BLaER1 treated with 17β-estradiol and CSF1 and Interleukin-3, amounts not matched to agents 10 nM and 100 nM (cell line): ENCODE measurements around the gene ACR.

ENCODE experiments used
- H3K27ac ChIP-seq, 11 experiments: shearing (Covaris generic); formaldehyde crosslinking; 2 replicates each; pipeline ENCODE4 v1.8.1; 2022
- H3K27me3 ChIP-seq, 11 experiments: shearing (Covaris generic); formaldehyde crosslinking; 2 replicates each; pipeline ENCODE4 v1.8.1; 2022
- H3K36me3 ChIP-seq, 11 experiments: shearing (Covaris generic); formaldehyde crosslinking; 2 replicates each; pipeline ENCODE4 v1.8.1; 2022
- H3K4me1 ChIP-seq, 10 experiments: shearing (Covaris generic); formaldehyde crosslinking; 2 replicates each; pipeline ENCODE4 v1.8.1; 2022
- H3K4me2 ChIP-seq, 11 experiments: shearing (Covaris generic); formaldehyde crosslinking; 2 replicates each; pipeline ENCODE4 v1.8.1; 2022
- H3K4me3 ChIP-seq, 10 experiments: shearing (Covaris generic); formaldehyde crosslinking; 2 replicates each; pipeline ENCODE4 v1.8.1; 2022
- H3K9ac ChIP-seq, 11 experiments: shearing (Covaris generic); formaldehyde crosslinking; 2 replicates each; pipeline ENCODE4 v1.8.1; 2022
- H3K9me3 ChIP-seq, 11 experiments: shearing (Covaris generic); formaldehyde crosslinking; replicated peaks in 1 of 11; 2 replicates each; pipeline ENCODE4 v1.8.1; 2022
- H4K20me1 ChIP-seq, 11 experiments: shearing (Covaris generic); formaldehyde crosslinking; 2 replicates each; pipeline ENCODE4 v1.8.1; 2022
- Cebpa-rat ChIP-seq, 11 experiments: shearing (Covaris generic); IDR thresholded peaks; 2 replicates each; pipeline ENCODE4 v1.8.1; 2022

ACR gene

DNA sequence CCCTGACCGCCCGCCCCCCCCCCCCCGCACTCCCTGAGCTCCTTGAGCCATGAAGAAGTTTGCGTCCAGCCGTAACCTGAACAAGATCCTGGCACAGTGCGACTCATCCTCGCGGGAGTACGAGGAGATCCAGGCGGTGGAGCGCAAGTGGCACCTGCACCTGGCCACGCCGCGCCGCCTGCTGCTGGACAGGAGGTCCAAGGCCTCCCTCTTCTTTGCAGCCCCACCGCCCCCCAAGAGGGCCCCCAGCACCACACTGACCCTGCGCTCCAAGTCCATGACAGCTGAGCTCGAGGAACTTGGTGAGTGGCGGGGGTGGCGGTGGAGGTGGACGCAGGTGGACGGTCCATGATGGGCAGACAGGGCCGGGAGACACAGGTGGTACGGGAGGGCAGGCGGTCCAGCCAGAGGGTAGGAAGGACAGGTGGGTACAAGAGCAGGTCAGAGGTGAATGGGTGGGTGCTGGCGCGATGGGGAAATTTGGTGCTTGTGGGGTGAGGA, 32.1 kb upstream of the ACR start:
- Histone ChIP-seq H3K4me3 (no peak overlapping the region), H3K9ac (no peak overlapping the region), H3K4me2 (no peak overlapping the region), H3K36me3 (peaks cover 0 to 98% (median 70%) of the 10 kb centered on the region in 11 experiments; a peak in 18 of 22 replicates), H3K9me3 (no peaks in the 10 kb centered on the region), H4K20me1 (peaks cover 0 to 58% (median 37%) of the 10 kb centered on the region in 11 experiments; a peak in 18 of 22 replicates), H3K27me3 (no peaks in the 10 kb centered on the region), H3K4me1 (peaks cover 0 to 8% (median 5%) of the 10 kb centered on the region in 10 experiments; a peak in 9 of 20 replicates), H3K27ac (no peak overlapping the region)
- no peak for TF ChIP-seq Cebpa-rat (IDR thresholded peaks at IDR 0.05)

- Histone ChIP-seq H3K9me3 (no peaks in the 10 kb centered on the region), H3K4me3 (no peak overlapping the region), H3K27me3 (no peaks in the 10 kb centered on the region), H3K9ac (no peak overlapping the region), H3K4me1 (peaks cover 0 to 15% (median 12%) of the 10 kb centered on the region in 10 experiments; a peak in 16 of 20 replicates), H4K20me1 (peaks cover 0 to 57% (median 37%) of the 10 kb centered on the region in 11 experiments; a peak in 16 of 22 replicates), H3K4me2 (no peak overlapping the region), H3K36me3 (peaks cover 0 to 97% (median 67%) of the 10 kb centered on the region in 11 experiments; a peak in 18 of 22 replicates), H3K27ac (no peak overlapping the region)
- TF ChIP-seq Cebpa-rat (IDR thresholded peaks at IDR 0.05), result no peak
Measured at GRCh38 chr22:50706481-50707125, 31.4 kb upstream of the ACR start.

DNA sequence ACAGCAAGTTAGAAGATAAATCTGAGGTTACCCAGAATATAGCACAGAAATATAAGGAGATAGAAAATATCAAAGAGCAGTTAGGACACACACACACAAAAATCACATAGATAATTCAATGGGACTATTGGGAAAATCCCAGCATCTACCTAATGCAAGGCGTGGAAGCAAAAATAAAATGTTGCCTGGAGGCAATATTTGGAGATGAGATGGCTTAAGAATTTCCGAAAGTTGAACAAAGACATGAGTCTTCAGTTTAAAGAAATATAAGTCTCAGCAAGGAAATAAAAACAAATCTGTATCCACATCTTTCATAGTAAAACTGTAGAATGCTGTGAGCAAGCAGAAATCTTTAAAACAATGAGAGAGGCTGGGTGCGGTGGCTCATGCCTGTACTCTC, 29.5 kb upstream of the ACR start:
- H4K20me1 ChIP-seq, result peaks cover 0 to 50% (median 28%) of the 10 kb centered on the region in 11 experiments; a peak in 16 of 22 replicates
- H3K9me3 ChIP-seq, result no peaks in the 10 kb centered on the region
- H3K4me1 ChIP-seq, result peaks cover 2 to 33% (median 30%) of the 10 kb centered on the region in 10 experiments; a peak in 19 of 20 replicates
- no peak overlapping the region for H3K27ac ChIP-seq
- H3K27me3 ChIP-seq, result no peaks in the 10 kb centered on the region
- H3K4me3 ChIP-seq, result no peak overlapping the region
- no peak overlapping the region for H3K9ac ChIP-seq
- H3K36me3 ChIP-seq, result peaks cover 0 to 78% (median 57%) of the 10 kb centered on the region in 11 experiments; a peak in 18 of 22 replicates
- H3K4me2 ChIP-seq, result no peak overlapping the region
- no peak for TF ChIP-seq Cebpa-rat (IDR thresholded peaks at IDR 0.05)

GRCh38 chr22:50708996-50709395, 29.0 kb upstream of the ACR start:
- no peak overlapping the region for H3K9ac ChIP-seq
- H3K4me3 ChIP-seq, result no peak overlapping the region
- TF ChIP-seq Cebpa-rat (IDR thresholded peaks at IDR 0.05), result no peak
- peaks cover 7 to 38% (median 36%) of the 10 kb centered on the region in 10 experiments; a peak in 19 of 20 replicates for H3K4me1 ChIP-seq
- no peak overlapping the region for H3K4me2 ChIP-seq
- H3K27ac ChIP-seq, result no peak overlapping the region
- H3K36me3 ChIP-seq, result peaks cover 0 to 73% (median 52%) of the 10 kb centered on the region in 11 experiments; a peak in 18 of 22 replicates
- H4K20me1 ChIP-seq, result peaks cover 0 to 45% (median 25%) of the 10 kb centered on the region in 11 experiments; a peak in 14 of 22 replicates
- H3K27me3 ChIP-seq, result no peaks in the 10 kb centered on the region
- H3K9me3 ChIP-seq, result no peaks in the 10 kb centered on the region

GRCh38 chr22:50710221-50710620, 27.8 kb upstream of the ACR start:
- no peak for TF ChIP-seq Cebpa-rat (IDR thresholded peaks at IDR 0.05)
- peaks cover 0 to 73% (median 41%) of the 10 kb centered on the region in 11 experiments; a peak in 18 of 22 replicates for H3K36me3 ChIP-seq

GRCh38 chr22:50710886-50711285, 27.1 kb upstream of the ACR start:
- H3K4me1 ChIP-seq, result peaks cover 9 to 43% (median 39%) of the 10 kb centered on the region in 10 experiments; a peak in 19 of 20 replicates

More at GRCh38 chr22:50710221-50710620, 27.8 kb upstream of the ACR start:
- peaks cover 0 to 42% (median 20%) of the 10 kb centered on the region in 11 experiments; a peak in 13 of 22 replicates for H4K20me1 ChIP-seq
- peaks cover 9 to 43% (median 39%) of the 10 kb centered on the region in 10 experiments; a peak in 19 of 20 replicates for H3K4me1 ChIP-seq
- H3K9me3 ChIP-seq, result no peaks in the 10 kb centered on the region
- no peak overlapping the region for H3K4me3 ChIP-seq
- H3K27me3 ChIP-seq, result no peaks in the 10 kb centered on the region
- H3K27ac ChIP-seq, result no peak overlapping the region
- no peak overlapping the region for H3K4me2 ChIP-seq
- no peak overlapping the region for H3K9ac ChIP-seq

GRCh38 chr22:50711446-50712340, 26.3 kb upstream of the ACR start:
- H3K27ac ChIP-seq, result peak overlapping the region in 4 of 11 experiments; percentile 6 to 49 (median 48); a peak in 5 of 22 replicates
- H3K36me3 ChIP-seq, result peaks cover 0 to 67% (median 38%) of the 10 kb centered on the region in 11 experiments; a peak in 18 of 22 replicates
- peak overlapping the region in 9 of 11 experiments; percentile 9 to 86 (median 73); a peak in 17 of 22 replicates for H3K4me2 ChIP-seq
- no peaks in the 10 kb centered on the region for H3K9me3 ChIP-seq
- no peak overlapping the region; a peak in 1 of 20 replicates for H3K4me3 ChIP-seq
- TF ChIP-seq Cebpa-rat (IDR thresholded peaks at IDR 0.05), result no peak
- H3K27me3 ChIP-seq, result no peaks in the 10 kb centered on the region
- H4K20me1 ChIP-seq, result peaks cover 0 to 40% (median 20%) of the 10 kb centered on the region in 11 experiments; a peak in 13 of 22 replicates
- peak overlapping the region in 3 of 11 experiments; percentile 14 to 56 (median 41); a peak in 5 of 22 replicates for H3K9ac ChIP-seq
- peaks cover 9 to 43% (median 39%) of the 10 kb centered on the region in 10 experiments; a peak in 19 of 20 replicates for H3K4me1 ChIP-seq

More at GRCh38 chr22:50710886-50711285, 27.1 kb upstream of the ACR start:
- Histone ChIP-seq H3K27me3 (no peaks in the 10 kb centered on the region), H3K9me3 (no peaks in the 10 kb centered on the region), H3K36me3 (peaks cover 0 to 70% (median 40%) of the 10 kb centered on the region in 11 experiments; a peak in 18 of 22 replicates), H4K20me1 (peaks cover 0 to 40% (median 20%) of the 10 kb centered on the region in 11 experiments; a peak in 13 of 22 replicates), H3K9ac (no peak overlapping the region), H3K4me3 (no peak overlapping the region), H3K4me2 (peak overlapping the region in 7 of 11 experiments; percentile 45 to 86 (median 75); a peak in 9 of 22 replicates), H3K27ac (no peak overlapping the region)
- TF ChIP-seq Cebpa-rat (IDR thresholded peaks at IDR 0.05), result no peak

DNA sequence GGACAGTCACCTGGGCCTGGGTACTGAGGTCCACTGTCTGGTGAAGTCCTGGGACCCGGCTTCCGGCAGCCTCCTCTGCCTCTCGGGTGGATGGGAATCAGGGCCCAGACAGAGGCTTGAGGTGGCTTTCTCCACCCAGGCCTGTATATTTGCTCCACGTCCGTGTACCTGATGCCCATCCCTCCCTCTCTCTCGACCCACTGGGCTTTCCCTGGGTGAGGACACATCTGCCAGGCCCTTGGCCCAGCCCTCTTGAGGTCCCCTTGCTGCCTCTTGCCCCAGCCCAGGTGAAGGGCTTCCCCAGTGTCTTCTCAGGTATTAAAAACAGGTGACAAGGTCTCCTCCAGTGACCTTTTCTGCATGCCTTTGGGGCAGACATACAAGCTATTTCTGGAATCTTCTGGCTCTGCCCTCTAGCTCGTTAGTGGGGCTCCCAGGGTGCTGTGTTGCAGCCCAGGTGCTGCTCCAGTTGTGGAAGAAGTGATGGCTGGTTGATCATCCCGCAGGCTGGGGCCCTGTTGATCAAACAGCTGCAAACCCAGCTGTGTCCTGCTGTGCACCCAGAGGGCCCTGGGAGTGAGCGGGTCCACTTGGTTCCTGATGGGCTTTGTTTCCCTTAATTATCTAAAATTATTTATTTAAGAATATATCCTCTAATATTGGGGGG, 25.5 kb upstream of the ACR start:
- Histone ChIP-seq H3K9me3 (no peaks in the 10 kb centered on the region), H4K20me1 (peaks cover 0 to 40% (median 20%) of the 10 kb centered on the region in 11 experiments; a peak in 13 of 22 replicates), H3K4me1 (peaks cover 9 to 43% (median 39%) of the 10 kb centered on the region in 10 experiments; a peak in 19 of 20 replicates), H3K9ac (peak overlapping the region in 4 of 11 experiments; percentile 14 to 56 (median 38); a peak in 6 of 22 replicates), H3K4me2 (peak overlapping the region in 9 of 11 experiments; percentile 9 to 86 (median 73); a peak in 17 of 22 replicates), H3K27ac (peak overlapping the region in 5 of 11 experiments; percentile 15 to 49 (median 48); a peak in 5 of 22 replicates), H3K4me3 (no peak overlapping the region; a peak in 1 of 20 replicates), H3K27me3 (no peaks in the 10 kb centered on the region), H3K36me3 (peaks cover 0 to 67% (median 34%) of the 10 kb centered on the region in 11 experiments; a peak in 18 of 22 replicates)
- no peak for TF ChIP-seq Cebpa-rat (IDR thresholded peaks at IDR 0.05)
